Ishikawa (cell line): ENCODE measurements around the gene PLEKHH2.

Experiments used
- CEBPB ChIP-seq: IDR thresholded peaks from 2 replicates; pipeline ENCODE4 v1.6.1; 2012
- CREB1 ChIP-seq: IDR thresholded peaks from 2 replicates; pipeline ENCODE4 v1.6.1; 2012; ENCODE audit warnings: low read depth
- EGR1 ChIP-seq: IDR thresholded peaks from 2 replicates; pipeline ENCODE4 v1.6.1; 2012
- EP300 ChIP-seq: IDR thresholded peaks from 2 replicates; pipeline ENCODE4 v1.6.1; 2012; ENCODE audit warnings: borderline replicate concordance
- FOXM1 ChIP-seq: IDR thresholded peaks from 2 replicates; pipeline ENCODE4 v1.6.1; 2012; ENCODE audit warnings: low read depth, borderline replicate concordance
- MAX ChIP-seq: IDR thresholded peaks from 2 replicates; pipeline ENCODE4 v1.6.1; 2012
- NFIC ChIP-seq: IDR thresholded peaks from 2 replicates; pipeline ENCODE4 v1.6.1; 2012
- RAD21 ChIP-seq: IDR thresholded peaks from 2 replicates; pipeline ENCODE4 v1.6.1; 2012; ENCODE audit warnings: low read depth
- REST ChIP-seq: IDR thresholded peaks from 2 replicates; pipeline ENCODE4 v1.6.1; 2012; ENCODE audit warnings: low read depth, mild to moderate bottlenecking
- TAF1 ChIP-seq: IDR thresholded peaks from 2 replicates; pipeline ENCODE4 v1.6.1; 2012; ENCODE audit warnings: low read depth, mild to moderate bottlenecking
- TCF12 ChIP-seq: IDR thresholded peaks from 2 replicates; pipeline ENCODE4 v1.6.1; 2012; ENCODE audit warnings: low read depth
- TEAD4 ChIP-seq: IDR thresholded peaks from 2 replicates; pipeline ENCODE4 v1.6.1; 2012
- USF1 ChIP-seq: IDR thresholded peaks from 2 replicates; pipeline ENCODE4 v1.6.1; 2012
- YY1 ChIP-seq: IDR thresholded peaks from 2 replicates; pipeline ENCODE4 v1.6.1; 2012; ENCODE audit warnings: low read depth
- ZBTB7A ChIP-seq: IDR thresholded peaks from 2 replicates; pipeline ENCODE4 v1.6.1; 2012; ENCODE audit warnings: low read depth

Gene PLEKHH2

GRCh38 chr2:43604674-43605073 lies 32.4 kb upstream of the PLEKHH2 start:
- TF ChIP-seq RAD21 (no peak), CEBPB (no peak), MAX (no peak), TAF1 (no peak), TEAD4 (no peak), TCF12 (no peak), CREB1 (no peak), EGR1 (no peak), EP300 (no peak), REST (no peak), YY1 (no peak), FOXM1 (no peak)

GRCh38 chr2:43605079-43605655 lies 31.9 kb upstream of the PLEKHH2 start:
- no peak for TF ChIP-seq FOXM1
- no peak for TF ChIP-seq ZBTB7A
- no peak for TF ChIP-seq TAF1
- peak; percentile 66 for TF ChIP-seq RAD21
- TF ChIP-seq TEAD4: no peak

- TF ChIP-seq FOXM1 (peak; percentile 78; the same call in 1 of the 2 replicates), TEAD4 (no peak)
These were observed 31.2 kb upstream of the PLEKHH2 start for GRCh38 chr2:43605851-43606250.

GRCh38 chr2:43609290-43609918 lies 27.7 kb upstream of the PLEKHH2 start:
- TF ChIP-seq RAD21: peak; percentile 55
- TF ChIP-seq EGR1: no peak

GRCh38 chr2:43610361-43610760 lies 26.7 kb upstream of the PLEKHH2 start:
- TF ChIP-seq ZBTB7A (no peak), TAF1 (no peak), USF1 (no peak)

- TF ChIP-seq EP300 (no peak), RAD21 (peak; percentile 88)
These were observed 24.8 kb upstream of the PLEKHH2 start for GRCh38 chr2:43611987-43612894.

GRCh38 chr2:43612944-43613343 lies 24.1 kb upstream of the PLEKHH2 start:
- TF ChIP-seq CREB1 (no peak), NFIC (no peak), RAD21 (no peak)

- TF ChIP-seq TAF1 (no peak), REST (no peak), FOXM1 (no peak), TCF12 (no peak), CREB1 (no peak), EGR1 (no peak), USF1 (no peak), TEAD4 (no peak)
These were observed 19.9 kb upstream of the PLEKHH2 start for GRCh38 chr2:43616967-43617680.
